ENCODE results near the gene PRXL2B.

Gene PRXL2B

DNA sequence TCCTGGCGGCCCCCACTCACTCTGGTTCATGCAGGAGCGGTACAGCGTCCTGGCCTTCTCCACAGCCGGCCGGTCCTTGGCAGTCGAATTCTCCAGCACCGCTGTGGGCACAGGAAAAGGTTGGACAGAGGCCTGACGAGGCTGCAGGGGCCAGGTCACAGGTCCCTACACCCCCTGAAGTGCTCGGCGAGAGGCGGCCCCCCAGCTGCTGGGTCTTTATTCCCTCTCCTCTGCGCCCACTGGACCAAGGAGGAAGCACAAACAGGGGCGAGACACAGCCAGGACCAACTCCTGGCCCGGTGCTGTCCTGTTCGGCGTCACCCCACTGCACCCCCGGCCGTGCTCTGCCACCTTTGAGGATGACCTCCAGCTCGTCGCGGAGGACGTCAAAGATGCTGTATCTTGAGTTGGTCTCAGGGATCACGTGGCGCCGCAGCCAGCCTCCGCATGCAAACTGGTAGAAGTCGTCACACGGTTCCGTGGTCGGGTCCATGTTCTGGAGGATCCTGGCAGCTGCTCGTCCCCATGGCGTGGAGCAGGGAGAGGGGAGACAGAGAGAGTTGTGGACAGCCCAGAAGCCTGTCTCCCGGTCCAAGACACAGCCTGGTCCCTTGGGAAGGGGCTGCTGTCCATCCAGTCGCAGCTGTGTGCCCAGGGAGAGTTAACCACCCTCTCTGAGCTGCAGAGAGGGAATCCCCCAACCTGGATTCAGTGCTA is 22.9 kb downstream of the PRXL2B start:
- no peak overlapping the region for H3K27ac ChIP-seq
- no peak for TF ChIP-seq ZFX (IDR thresholded peaks at IDR 0.05)

DNA sequence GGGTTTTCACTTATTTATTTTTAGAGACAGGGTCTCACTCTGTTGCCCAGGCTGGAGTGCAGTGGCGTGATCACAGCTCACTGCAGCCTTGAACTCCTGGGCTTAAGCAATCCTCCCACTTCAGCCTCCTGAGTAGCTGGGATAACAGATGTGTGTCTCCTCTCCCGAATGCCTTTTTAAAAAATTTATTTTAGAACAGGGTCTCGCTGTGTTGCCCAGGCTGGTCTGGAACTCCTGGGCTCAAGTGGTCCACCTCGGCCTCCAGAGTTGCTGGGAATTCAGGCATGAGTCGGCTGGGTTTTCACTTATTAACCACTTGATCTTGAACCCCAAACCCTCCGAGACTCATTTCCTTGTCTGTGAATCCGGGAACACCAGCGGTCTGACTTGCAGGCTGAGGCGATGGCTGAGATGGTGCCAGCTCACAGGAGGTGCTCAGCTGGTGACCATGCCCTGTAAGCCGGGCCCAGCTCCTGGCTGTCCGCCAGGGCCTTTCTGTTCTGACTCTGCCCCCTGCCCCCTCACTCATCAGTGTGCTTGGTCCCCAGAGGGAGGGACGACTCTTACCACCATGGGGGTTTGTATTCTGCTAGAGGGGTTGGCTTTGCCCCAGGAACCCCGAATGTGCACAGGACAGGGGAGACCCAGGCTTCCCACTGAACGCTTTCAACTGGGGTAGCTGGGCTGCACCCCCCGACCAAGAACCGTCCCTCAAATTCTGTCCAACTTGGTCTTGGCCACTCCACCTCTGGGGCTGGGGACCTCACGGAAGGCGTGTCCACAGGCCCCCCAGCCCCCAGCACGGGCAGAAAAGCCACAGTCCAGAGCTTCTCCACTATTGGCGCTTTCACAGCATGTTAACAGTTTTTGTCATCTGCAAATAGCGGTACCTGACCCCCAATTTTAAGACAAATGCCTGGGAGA is 23.7 kb downstream of the PRXL2B start:
- no peak for TF ChIP-seq ZFX (IDR thresholded peaks at IDR 0.05)
- TF ChIP-seq, protein P1, sequence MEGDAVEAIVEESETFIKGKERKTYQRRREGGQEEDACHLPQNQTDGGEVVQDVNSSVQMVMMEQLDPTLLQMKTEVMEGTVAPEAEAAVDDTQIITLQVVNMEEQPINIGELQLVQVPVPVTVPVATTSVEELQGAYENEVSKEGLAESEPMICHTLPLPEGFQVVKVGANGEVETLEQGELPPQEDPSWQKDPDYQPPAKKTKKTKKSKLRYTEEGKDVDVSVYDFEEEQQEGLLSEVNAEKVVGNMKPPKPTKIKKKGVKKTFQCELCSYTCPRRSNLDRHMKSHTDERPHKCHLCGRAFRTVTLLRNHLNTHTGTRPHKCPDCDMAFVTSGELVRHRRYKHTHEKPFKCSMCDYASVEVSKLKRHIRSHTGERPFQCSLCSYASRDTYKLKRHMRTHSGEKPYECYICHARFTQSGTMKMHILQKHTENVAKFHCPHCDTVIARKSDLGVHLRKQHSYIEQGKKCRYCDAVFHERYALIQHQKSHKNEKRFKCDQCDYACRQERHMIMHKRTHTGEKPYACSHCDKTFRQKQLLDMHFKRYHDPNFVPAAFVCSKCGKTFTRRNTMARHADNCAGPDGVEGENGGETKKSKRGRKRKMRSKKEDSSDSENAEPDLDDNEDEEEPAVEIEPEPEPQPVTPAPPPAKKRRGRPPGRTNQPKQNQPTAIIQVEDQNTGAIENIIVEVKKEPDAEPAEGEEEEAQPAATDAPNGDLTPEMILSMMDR (conservative IDR thresholded peaks at IDR 0.05): no peak

DNA sequence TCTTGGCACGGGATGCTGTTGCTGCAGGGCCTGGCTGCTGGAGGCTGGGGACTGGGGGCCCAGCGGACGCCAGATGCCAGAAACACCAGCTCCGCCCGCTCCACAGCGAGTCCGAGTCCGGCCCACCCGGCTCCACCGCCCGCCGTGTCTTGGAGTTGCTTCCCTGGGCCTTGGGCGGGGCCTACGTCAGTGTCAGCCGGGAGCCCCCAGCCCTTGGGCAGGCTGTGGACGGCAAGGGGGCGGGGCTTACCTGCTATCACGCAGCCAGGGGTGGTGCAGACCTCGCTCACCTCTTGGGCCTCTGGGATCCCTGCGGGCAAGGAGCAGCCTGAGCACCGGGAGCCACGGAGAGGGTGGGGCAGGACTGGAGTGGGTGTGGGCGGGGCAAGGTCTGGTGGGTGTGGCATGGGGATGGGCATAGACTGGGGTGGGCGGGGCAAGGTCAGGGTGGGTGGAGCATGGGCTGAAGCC is 24.5 kb downstream of the PRXL2B start:
- TF ChIP-seq ZFX (IDR thresholded peaks at IDR 0.05): no peak
- TF ChIP-seq, protein P1 (conservative IDR thresholded peaks at IDR 0.05): no peak
- no peak overlapping the region for H3K27ac ChIP-seq

More for the DNA sequence above, 23.7 kb downstream of the PRXL2B start:
- no peak overlapping the region for H3K27ac ChIP-seq

DNA sequence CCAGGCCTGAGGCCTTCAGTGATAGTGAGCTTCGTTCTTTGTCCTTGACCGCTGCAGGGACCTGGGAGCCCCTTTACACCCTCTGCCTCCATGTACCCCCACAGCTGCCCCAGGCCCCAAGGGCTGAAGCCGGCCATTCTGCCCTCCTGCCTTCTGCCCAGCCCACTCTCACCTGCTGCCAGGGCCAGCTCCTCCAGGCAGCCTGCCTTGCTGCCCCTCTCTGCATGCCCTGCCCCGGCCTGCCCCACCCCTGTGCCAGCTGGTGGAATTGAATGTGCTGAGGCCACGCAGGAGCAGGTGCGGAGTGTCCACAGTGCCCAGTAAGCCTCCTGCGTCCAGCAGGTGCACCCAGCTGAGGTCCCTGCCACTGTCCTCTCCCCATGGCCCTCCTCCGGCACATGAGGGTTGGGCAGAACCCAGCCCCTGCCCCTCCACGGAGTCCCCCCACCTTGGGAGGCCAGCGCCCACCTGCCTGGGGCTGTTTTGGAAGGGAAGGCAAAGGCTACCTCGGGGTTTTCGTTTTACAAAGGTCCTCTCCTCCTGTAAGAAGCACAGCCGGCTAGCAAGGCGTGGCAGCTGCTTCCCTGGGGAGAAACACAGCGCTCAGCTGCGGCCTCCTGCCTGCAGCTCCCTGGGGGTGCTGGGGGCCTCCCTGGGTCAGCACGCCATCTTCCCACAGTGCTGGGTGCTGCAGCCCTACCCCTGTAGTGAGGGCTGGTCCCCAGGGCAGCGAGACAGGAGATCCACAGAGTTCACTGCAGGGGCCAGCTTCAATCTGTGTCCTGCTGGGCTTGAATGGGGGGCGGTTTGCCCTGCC is 25.3 kb downstream of the PRXL2B start:
- no peak overlapping the region for H3K27ac ChIP-seq
- no peak for TF ChIP-seq ZFX (IDR thresholded peaks at IDR 0.05)
- TF ChIP-seq, protein P1 (conservative IDR thresholded peaks at IDR 0.05): no peak

DNA sequence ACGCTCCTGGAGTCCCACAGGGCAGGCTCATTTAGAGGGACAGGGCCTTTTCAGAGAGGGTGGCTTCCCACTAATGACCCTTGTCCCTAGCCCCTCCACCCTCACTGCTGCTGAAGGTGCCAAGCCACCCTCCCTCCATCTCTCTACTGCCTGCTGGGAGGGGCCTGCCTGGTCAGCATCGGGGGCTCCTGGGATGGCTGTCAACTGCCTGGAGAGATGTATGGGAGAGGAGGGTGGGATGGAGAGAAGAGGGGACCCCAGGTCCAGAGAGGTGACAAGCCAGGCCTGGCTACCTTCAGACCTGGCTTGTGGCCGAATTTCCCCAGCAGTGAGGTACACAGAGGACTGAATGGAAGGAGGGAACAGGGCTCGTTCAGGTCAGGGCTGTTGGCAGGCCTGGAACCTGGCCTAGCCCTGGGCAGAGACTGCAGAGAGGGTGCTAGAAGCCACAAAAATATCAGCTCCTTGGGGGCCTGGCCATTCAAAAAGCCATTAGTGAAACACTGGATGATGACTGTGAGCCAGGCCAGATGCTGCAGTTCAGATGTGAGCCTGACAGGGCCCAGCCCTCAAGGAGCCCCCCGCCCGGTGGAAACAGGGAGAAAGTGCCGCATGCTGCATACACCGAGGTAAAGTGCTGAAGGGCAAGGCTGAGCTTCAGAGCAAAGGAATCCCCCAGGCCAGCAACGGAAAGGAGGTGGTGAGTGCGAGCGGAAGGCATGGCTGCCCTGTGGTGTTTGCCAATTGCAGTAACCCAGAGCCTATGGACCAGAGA is 26.2 kb downstream of the PRXL2B start:
- no peak for TF ChIP-seq ZFX (IDR thresholded peaks at IDR 0.05)
- TF ChIP-seq, protein P1 (conservative IDR thresholded peaks at IDR 0.05): no peak

DNA sequence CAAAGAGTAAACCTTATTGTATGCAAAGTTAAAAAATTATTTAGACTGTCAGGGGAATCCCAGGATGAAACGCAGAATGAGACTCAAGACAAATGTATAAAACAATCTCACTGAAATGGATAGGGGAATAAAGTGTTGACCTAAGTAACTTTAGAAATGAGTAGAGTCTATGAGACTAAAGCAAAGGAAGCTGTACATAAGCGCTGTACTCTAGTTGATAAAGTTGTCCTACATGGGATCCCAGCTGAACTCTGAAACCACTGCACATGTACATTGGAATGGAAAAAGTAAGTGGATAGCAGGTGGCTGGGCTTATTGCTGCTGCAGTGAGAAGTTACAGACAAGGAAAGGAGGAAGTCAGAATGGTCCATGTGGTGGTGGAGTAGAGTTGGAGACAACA is 27.6 kb downstream of the PRXL2B start:
- TF ChIP-seq ZFX (IDR thresholded peaks at IDR 0.05): no peak
- TF ChIP-seq, protein P1 (conservative IDR thresholded peaks at IDR 0.05): no peak

More for the DNA sequence above, 26.2 kb downstream of the PRXL2B start:
- no peak overlapping the region for H3K27ac ChIP-seq

More for the DNA sequence above, 27.6 kb downstream of the PRXL2B start:
- H3K27ac ChIP-seq: no peak overlapping the region

All from C4-2B (cell line).